AG08396 (cell line): ENCODE results near the gene CUX1.
"Not testable (repeated sequence)": the region's sequence is repeated elsewhere in the genome, so short reads cannot be mapped to it uniquely, and the experiment has no call there.

Source experiments
- DNase-seq: peaks from one replicate; pipeline ENCODE4 v3.0.0; 2012; ENCODE audit warnings: low spot score, mixed read lengths

The CUX1 gene

GRCh38 chr7:102149416-102149815, 332.0 kb downstream of the CUX1 start:
- DNase-seq = no peak

- DNase-seq = no peak
Measured at GRCh38 chr7:102150266-102150665, 332.8 kb downstream of the CUX1 start.

GRCh38 chr7:102152672-102153598, 335.5 kb downstream of the CUX1 start:
- peak; percentile 33 for DNase-seq

- no peak for DNase-seq
Measured at GRCh38 chr7:102153599-102153946, 336.1 kb downstream of the CUX1 start.

- DNase-seq = no peak
Measured at GRCh38 chr7:102154425-102154824, 337.0 kb downstream of the CUX1 start.

GRCh38 chr7:102155821-102156441, 338.5 kb downstream of the CUX1 start:
- no peak for DNase-seq

GRCh38 chr7:102156867-102157266, 339.4 kb downstream of the CUX1 start:
- DNase-seq = no peak

- no peak for DNase-seq
Measured at GRCh38 chr7:102165136-102165535, 347.7 kb downstream of the CUX1 start.

GRCh38 chr7:102167254-102167653, 349.8 kb downstream of the CUX1 start:
- no peak for DNase-seq

GRCh38 chr7:102169651-102170392, 352.4 kb downstream of the CUX1 start:
- no peak for DNase-seq

- no peak for DNase-seq
Measured at GRCh38 chr7:102170393-102170970, 353.1 kb downstream of the CUX1 start.

- no peak for DNase-seq
Measured at GRCh38 chr7:102173669-102174068, 356.2 kb downstream of the CUX1 start.

- DNase-seq = no peak
Measured at GRCh38 chr7:102175423-102176170, 358.2 kb downstream of the CUX1 start.

GRCh38 chr7:102178410-102178809, 361.0 kb downstream of the CUX1 start:
- DNase-seq = no peak

GRCh38 chr7:102180727-102181126, 363.3 kb downstream of the CUX1 start:
- no peak for DNase-seq

- DNase-seq = no peak
Measured at GRCh38 chr7:102181517-102181916, 364.1 kb downstream of the CUX1 start.

GRCh38 chr7:102182016-102182415, 364.6 kb downstream of the CUX1 start:
- DNase-seq = no peak

- not testable (repeated sequence) for DNase-seq
Measured at GRCh38 chr7:102183848-102184247, 366.4 kb downstream of the CUX1 start.

GRCh38 chr7:102184303-102184702, 366.9 kb downstream of the CUX1 start:
- no peak for DNase-seq

- DNase-seq = no peak
Measured at GRCh38 chr7:102185796-102186195, 368.4 kb downstream of the CUX1 start.

- no peak for DNase-seq
Measured at GRCh38 chr7:102186306-102186705, 368.9 kb downstream of the CUX1 start.

- DNase-seq = no peak
Measured at GRCh38 chr7:102188746-102189145, 371.3 kb downstream of the CUX1 start.
